ENCODE measurements around the gene FHIT. TPM values are rescaled to one million over a fixed set of nuclear protein-coding genes. Genes with fewer than 3 reads are reported as not detected.

The FHIT gene
- total and polyA plus RNA-seq, 10 of the 15 experiments (the other 5 are each of a cell fraction or from before 2014, with no cell fraction given): 4.2 to 14.9 (median 9.4) TPM

GRCh38 chr3:60023189-60023588 is 1228.1 kb downstream of the FHIT start:
- no peak for DNase-seq (ENCODE audit: low read depth, low spot score)
- Histone ChIP-seq H3K27me3 (replicated peaks in 1 of 2; ENCODE audit: control insufficient read depth in 2 of 2, insufficient read depth in 2 of 2, low read length in 1 of 2) (no peaks in the 10 kb centered on the region), H3K4me1 (ENCODE audit: control insufficient read depth, insufficient read depth, low read length) (no peaks in the 10 kb centered on the region), H3K79me2 (ENCODE audit: control insufficient read depth, insufficient read depth, low read length) (no peaks in the 10 kb centered on the region), H4K20me1 (ENCODE audit: control insufficient read depth, insufficient read depth) (no peaks in the 10 kb centered on the region), H3K9me3 (replicated peaks; ENCODE audit: control insufficient read depth, insufficient read depth, low read length) (no peaks in the 10 kb centered on the region; the same call in 2 of the 3 replicates), H3K27ac (ENCODE audit: control insufficient read depth, insufficient read depth) (no peak overlapping the region), H3K9ac (ENCODE audit: control insufficient read depth, insufficient read depth, low read length) (no peak overlapping the region), H3K4me3 (no peak overlapping the region), H3K36me3 (ENCODE audit: control insufficient read depth in 2 of 2, insufficient read depth in 2 of 2, low read length in 1 of 2) (no peaks in the 10 kb centered on the region), H3K4me2 (ENCODE audit: control insufficient read depth, insufficient read depth) (no peak overlapping the region), H2AFZ (ENCODE audit: control insufficient read depth, low read depth, low read length) (no peak overlapping the region)
- BruUV-seq (replicated peaks): no TSS peak
- ChIA-PET RAD21 (ENCODE audit: unreplicated experiment) (no interaction called here), SMC1A (ENCODE audit: uncharacterized antibody, unreplicated experiment) (interaction anchor here (1.2 kb wide), 1 partner anchor 13 kb away, joined by 4 read pairs; no protein-coding TSS in a partner anchor), POLR2A (no interaction called here), CTCF (interaction anchor here (0.6 kb wide), 1 partner anchor 1690 kb away, joined by 3 read pairs; no protein-coding TSS in a partner anchor)
- FAIRE-seq: no peak
- no peak for ATAC-seq
- intact Hi-C loops (cut with micrococcal nuclease; ENCODE audit: unreplicated experiment) (no loop called here), in situ Hi-C loops (cut with MboI) (no loop called here)
- TF ChIP-seq NR2C1 (IDR thresholded peaks at IDR 0.05): no peak
- TF ChIP-seq ETV6 (conservative IDR thresholded peaks at IDR 0.05 in 1 of 2, IDR thresholded peaks at IDR 0.05 in 1 of 2; ENCODE audit: borderline replicate concordance in 1 of 2, low read depth in 1 of 2): no peak
- TF ChIP-seq BMI1 (IDR thresholded peaks at IDR 0.05; ENCODE audit: borderline replicate concordance): no peak
- TF ChIP-seq, protein P1, sequence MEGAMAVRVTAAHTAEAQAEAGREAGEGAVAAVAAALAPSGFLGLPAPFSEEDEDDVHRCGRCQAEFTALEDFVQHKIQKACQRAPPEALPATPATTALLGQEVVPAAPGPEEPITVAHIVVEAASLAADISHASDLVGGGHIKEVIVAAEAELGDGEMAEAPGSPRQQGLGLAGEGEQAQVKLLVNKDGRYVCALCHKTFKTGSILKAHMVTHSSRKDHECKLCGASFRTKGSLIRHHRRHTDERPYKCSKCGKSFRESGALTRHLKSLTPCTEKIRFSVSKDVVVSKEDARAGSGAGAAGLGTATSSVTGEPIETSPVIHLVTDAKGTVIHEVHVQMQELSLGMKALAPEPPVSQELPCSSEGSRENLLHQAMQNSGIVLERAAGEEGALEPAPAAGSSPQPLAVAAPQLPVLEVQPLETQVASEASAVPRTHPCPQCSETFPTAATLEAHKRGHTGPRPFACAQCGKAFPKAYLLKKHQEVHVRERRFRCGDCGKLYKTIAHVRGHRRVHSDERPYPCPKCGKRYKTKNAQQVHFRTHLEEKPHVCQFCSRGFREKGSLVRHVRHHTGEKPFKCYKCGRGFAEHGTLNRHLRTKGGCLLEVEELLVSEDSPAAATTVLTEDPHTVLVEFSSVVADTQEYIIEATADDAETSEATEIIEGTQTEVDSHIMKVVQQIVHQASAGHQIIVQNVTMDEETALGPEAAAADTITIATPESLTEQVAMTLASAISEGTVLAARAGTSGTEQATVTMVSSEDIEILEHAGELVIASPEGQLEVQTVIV (IDR thresholded peaks at IDR 0.05; ENCODE audit: borderline replicate concordance, partially characterized antibody): no peak
- no peak for TF ChIP-seq SUPT20H (IDR thresholded peaks at IDR 0.05; ENCODE audit: borderline replicate concordance, control insufficient read depth, low read depth, low read length)
- no peak for TF ChIP-seq MTA2 (IDR thresholded peaks at IDR 0.05; ENCODE audit: low read depth)
- TF ChIP-seq BRCA1 (IDR thresholded peaks at IDR 0.05; ENCODE audit: low read depth, low read length): no peak
- no peak for TF ChIP-seq REST (IDR thresholded peaks at IDR 0.05; ENCODE audit: low read depth, low read length)
- TF ChIP-seq, protein P2, sequence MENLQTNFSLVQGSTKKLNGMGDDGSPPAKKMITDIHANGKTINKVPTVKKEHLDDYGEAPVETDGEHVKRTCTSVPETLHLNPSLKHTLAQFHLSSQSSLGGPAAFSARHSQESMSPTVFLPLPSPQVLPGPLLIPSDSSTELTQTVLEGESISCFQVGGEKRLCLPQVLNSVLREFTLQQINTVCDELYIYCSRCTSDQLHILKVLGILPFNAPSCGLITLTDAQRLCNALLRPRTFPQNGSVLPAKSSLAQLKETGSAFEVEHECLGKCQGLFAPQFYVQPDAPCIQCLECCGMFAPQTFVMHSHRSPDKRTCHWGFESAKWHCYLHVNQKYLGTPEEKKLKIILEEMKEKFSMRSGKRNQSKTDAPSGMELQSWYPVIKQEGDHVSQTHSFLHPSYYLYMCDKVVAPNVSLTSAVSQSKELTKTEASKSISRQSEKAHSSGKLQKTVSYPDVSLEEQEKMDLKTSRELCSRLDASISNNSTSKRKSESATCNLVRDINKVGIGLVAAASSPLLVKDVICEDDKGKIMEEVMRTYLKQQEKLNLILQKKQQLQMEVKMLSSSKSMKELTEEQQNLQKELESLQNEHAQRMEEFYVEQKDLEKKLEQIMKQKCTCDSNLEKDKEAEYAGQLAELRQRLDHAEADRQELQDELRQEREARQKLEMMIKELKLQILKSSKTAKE (IDR thresholded peaks at IDR 0.05; ENCODE audit: low read depth, poor library complexity, severe bottlenecking): no peak
- TF ChIP-seq TCF7 (IDR thresholded peaks at IDR 0.05; ENCODE audit: borderline replicate concordance): no peak
